Hippocampal formation (tissue), 2 donors: ENCODE results near the gene VEGFC.

Experiments
- DNase-seq, 2 donors: peaks; one replicate each; lab custom pipeline; 2025; lab: John Stamatoyannopoulos, UW

The VEGFC gene

DNA sequence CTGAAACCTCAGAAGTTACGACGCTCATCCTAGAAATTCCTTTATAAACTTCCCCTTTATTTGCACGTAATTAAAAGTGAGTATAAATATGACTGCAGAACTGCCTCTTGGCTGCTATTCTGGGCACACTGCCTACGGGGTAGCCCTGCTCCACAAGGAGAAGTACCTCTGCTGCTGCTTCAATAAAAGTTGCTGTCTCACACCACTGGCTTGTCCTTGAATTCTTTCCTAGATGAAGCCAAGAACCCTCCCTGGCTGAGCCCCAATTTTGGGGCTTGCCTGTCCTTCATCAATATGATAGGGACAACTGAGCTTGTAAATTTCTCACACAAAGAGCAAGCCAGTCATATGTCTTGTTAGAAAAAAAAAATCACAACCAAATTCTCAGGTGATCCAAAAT is 115.8 kb downstream of the VEGFC start:
- DNase-seq: no peak

DNA sequence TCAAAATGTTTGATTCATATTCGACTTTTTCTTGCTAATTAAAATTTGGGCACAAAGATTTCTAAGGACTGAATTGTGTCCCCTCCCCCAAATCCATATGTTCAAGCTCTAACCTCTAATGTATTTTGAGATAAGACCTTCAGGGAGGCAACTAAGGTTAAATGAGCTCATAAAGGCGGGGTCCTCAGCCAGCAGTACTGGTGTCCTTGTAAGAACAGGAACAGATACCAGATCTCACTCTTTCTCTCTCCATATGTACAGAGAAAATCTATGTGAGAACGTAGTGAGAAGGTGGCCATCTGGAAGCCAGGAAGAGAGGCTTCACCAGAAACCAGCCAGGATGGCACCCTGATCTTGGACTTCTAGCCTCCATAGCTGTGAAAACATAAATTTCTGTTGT is 116.9 kb downstream of the VEGFC start:
- DNase-seq: no peak

DNA sequence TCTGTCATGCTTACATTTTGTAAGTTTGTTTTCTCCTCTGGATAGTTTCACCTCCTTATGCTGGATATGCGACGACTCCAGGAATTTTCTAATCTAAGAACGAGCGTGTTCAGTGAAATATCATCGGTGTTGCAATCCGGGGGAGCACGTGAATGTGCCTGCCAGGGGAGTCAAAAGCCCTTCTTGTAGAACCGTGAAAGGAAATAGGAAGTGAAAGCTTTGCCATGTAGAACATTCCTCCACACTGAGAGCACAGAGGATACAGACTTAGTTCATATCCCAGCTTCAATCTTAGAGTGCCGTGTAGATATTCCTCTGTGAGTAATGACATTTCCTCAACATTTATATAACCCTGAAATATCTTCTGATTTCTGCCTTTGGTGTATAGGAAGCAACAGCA is 121.2 kb downstream of the VEGFC start:
- DNase-seq: no peak

DNA sequence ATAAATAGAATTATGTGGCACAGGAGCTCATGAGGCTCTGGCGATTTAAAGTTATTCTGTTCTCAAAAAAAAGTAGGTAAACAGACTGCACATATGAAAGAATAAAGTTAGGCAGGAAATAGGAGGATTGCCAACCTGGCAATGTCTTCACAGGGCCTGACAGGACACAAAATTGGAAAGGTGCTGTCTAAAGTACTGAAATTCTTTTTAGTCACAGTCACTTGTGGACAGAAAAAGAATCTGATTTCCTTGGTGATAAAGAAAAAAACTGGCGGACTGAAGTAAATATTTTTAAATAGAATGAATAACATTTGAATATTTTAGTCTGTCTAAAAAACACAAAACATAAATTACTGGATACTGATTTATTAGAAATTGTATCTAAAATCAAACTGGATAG is 124.4 kb downstream of the VEGFC start:
- DNase-seq: no peak

DNA sequence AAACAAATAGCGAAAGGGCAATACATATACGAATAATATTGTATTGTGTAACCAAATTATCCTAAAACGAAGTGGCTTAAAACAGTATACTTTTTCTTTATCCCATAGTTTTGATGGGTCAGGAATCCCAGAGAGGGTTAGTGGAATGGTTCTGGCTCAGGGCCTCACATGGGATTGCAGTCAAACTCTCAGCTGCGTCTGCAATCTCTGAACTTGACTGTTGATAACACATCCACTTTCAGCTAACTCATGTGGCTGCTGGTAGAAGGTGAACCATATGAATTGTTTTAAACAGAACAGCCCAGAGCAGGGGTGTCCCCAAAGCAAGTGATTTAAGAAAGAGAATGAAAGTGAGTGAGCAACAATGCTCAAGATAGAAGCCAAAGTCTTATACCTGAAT is 127.8 kb downstream of the VEGFC start:
- no peak for DNase-seq

DNA sequence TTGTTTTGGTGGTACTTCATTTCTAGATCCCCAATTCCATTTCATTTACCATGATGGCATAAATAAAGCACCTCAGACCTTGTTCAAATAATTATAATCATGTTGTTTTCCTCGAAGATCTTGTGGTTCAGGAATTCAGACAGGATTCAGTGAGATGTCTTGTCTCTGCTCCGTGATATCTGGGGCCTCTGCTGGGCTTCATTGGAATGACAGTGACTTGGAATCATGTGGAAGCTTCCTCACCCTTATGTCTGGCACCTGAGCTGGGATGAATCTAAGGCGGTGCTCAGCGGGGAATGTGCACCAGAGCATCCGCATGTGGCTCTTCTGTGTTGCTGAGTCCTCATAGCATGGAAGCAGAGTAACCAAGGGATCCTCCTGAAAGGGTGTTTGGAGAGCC is 132.2 kb downstream of the VEGFC start:
- no peak for DNase-seq

DNA sequence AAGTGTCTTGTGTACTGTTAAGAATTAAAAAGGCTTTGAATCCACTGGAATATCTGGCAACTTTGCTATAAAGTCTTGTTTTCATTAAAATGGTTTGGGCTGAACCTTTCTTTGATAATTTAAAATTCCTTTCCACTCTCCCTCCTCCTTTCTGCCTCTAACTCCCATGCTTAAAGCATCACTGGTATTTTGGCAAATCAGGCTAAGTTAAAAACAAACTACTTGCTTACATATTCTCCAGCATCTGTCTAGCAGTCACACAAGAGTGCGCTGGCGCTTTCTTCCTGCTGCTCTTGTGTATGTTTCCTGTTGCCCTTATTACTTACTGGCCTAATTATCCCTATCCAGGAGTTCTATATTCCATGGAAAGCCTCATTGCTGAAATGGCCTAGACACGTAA is 136.6 kb downstream of the VEGFC start:
- no peak for DNase-seq

DNA sequence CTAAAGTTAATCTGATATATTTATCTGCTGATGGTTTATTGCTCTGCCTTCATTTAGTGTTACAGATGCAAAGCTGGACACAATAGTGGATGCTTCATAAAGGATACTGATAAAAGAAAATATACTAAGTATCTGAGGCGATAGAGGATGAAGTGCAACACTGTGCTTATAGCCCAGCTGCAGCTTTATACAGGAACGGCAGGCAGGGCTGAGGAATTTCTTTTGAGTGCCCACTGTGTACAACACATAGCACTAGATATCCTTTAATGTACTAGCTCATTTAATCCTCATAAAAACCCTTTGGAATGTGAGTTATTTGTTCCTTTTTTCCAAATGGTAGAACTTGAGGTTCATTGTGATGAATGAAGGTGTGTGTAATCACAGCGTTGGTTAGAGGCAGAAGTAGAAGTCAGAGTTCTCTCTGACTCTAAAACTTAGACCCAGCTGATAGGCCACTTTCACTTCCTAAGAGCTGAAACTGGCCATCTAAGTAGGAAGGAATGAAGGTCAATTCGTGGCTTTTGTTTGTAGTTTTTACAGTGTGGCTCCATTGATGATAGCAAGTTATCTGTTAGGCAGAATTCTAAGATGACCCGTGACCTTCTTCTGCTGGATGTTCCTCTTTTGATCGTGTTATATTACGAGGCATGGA is 138.0 kb downstream of the VEGFC start:
- DNase-seq: no peak

DNA sequence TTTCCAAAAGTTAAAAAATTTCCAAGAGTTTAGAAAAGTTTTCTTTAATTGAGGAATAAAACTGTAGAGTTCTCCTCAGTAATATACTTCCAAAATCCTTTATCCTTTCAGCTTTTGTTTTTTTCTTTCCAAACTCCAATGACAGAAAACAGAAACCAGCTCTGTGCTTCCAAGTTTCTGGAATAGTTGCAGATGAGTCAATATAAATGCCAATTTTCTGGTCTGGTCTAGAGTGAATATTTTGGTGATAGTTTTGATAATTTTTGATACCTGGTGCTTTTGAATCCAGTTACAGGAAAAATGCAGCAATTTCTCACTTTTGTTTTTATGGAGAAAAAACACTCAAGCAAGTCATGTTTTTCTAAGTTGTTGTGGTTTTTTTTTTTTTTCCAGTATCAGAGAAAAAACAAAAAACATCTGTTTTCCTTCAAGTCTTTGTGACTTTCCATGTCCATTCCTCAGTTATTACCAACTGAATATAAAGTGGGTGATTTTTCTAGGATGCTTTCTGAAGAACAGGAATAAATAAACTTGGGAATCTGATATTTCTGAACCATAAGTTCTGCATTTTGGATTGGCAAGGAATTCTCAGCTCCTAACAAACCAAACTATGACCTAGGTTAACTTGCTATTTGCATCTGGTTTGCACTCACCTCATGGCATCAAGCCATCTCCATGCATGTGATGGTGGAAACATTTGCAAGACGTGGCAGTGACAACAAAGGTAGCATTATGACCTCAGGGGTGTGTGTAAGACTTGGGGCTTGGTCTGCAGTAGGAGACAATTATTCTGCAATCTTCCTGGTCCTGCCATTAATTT is 139.1 kb downstream of the VEGFC start:
- no peak for DNase-seq

DNA sequence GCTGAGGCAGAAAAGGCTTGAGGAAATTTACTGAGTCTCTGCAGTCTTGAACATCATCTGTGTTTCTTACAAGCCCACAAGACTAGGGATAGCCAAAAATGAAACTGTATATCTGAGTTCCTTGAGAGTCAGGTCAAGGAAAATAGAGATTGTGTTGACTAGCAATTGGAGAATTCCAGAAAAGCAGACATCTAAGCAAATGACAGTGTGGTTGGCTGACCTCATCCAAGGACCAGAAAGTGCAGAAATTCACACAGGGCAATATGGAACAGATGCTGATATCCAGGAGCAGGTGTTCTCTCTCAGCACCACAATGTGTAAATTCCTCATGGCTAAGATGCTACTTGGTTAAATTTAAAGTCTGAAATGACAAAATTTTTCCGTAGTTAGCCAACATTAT is 146.4 kb downstream of the VEGFC start:
- DNase-seq: no peak

DNA sequence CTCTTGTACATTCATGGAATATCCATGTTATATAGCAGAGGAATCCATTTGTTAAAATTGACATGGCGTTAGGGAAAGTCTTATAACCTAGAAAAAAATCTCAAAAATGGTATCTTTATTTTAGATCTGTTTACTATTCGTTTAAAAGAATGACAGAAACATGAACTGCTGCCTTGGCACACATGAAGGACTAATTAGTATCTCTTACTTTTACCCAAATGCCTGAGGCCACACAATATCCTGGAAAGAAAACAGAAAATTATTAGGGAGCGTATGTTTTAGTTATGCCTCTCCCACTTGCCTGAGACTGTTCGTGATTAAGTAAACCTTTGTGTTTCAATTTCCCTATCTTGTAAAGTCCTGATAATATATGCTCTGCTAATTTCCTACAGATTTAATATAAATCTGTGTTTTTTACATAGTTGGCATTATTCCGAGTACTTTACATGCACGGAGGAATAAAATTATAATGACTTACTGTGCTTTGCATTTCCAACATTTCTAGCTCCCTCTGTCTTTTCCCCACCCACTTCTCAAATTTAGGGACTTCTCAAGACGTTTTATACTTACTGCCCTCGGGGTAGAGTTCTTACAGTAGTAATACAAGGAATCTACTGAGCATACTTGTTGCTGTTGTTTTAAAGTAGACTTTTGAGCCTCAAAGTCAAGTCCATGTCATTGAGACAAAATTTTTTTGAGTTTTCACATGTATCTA is 147.3 kb downstream of the VEGFC start:
- no peak for DNase-seq

DNA sequence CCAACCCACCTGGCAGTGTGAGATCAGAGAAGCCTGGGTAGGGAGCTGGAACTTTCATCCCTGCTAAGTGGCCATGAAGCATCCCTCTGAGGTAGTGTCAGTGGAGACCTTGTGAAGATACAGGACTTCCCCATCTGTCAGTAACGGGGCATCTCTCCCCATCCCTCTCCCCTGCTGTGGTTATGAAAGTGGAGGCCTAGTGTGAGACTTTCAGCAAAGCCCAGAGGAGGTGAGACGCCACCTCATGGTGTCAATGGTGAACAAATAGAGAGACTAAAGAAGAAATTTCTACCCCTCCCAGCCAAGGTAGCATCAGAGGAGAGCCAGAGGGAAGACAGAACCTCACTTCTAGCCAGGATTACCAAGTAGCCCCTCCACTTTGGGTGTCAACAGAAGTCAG is 150.2 kb downstream of the VEGFC start:
- DNase-seq: no peak

DNA sequence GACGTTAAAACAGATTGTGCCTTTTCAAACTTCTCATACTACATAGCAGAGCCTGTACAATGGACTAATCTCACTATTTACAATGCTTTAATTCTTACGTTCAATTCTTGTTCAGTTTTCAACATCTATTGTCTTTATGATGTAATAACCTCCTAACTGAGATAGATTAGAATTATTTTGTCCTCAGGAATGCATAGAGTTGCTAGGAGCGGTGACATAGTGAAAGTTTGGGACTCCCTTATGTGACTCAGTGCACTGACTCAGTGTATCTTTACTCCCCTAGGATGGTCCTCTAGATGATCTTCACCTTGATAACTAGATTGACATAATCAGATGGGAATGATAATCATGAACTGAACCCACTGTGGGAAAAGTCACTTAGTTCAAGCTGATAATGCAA is 151.5 kb downstream of the VEGFC start:
- DNase-seq: no peak

DNA sequence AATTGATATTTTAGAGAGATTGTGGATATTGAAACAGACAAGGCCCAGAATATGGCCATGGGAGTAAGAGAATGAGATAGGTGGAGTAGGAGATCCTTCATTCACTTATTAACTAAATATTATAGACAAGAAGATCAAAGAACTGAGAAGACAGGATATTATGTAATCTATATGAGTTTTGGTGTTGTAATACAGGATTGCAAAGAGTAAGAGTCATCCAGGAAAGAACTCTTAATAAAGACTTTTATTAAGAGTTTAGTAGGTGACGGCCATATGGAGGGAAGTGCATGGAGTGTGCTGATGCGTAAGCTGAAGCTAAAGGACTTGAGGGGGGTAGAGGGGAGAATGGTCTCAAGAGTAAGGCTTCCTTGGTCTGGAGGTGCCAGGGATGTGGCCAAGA is 153.7 kb downstream of the VEGFC start:
- DNase-seq: no peak

DNA sequence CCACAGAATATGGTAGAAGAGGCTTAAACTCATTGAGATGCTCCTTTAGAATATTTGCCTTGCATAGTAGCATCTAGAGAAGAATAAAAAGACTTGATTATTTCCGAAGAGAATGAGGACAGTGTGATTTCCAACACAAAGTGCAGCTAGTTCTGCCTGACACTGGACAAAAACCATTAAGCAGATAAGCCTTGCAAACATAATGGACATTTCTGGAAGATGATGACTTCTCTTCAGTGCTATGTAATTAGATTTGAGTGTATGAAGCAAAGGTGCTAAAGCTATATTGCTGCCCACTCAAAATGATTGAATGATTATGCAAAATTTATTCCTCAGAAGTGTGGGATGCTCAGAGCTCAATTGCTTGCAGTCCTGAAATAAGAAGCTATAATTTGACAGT is 156.4 kb downstream of the VEGFC start:
- no peak for DNase-seq

DNA sequence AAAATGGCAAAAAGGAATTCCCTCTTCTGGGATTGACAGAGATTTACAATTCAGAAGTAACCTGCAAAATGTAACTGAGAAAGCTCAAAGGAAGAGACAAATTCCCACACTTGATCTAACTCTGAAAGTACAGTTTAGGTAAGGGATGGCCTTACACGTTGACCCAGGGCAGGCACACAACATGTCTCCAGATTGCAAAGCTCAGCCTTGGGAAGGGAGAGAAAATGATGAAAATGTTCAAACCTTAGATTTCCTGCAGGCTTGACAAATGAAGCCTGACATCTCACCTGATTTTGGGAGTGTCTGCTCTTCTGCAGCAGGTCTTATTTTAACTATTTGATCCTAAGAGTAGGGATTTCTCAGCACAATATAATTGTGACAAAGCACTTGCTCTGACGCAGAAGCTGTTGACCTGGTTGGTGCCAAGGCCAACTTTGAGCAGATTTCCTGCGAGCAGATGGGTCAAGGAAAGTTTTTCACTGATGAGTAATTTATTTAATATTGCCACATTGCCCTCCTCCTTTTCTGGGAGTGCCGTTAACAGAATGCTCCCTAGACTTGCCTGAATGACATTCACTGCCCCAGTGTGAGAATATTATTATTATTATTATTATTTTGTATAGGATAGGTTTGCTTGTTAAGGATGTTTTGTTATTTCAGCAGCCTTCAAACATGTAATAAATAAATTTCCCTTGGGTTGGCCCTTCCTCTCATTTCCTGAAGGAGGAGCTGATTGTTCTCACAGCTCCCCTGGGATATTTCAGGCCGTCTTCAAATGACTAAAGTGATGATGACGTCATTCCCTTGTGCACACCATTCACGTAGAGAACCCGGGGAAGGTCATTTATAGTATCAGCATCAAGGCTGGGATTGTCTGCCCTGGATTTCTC is 157.1 kb downstream of the VEGFC start:
- DNase-seq: no peak
